H1 (cell line): ENCODE data around the gene CBX4. TPM values are rescaled to one million over a fixed set of nuclear protein-coding genes. Genes with fewer than 3 reads are reported as not detected.

Source experiments
- CBX8 ChIP-seq: fragments of 300-800, 300-1000 bp; sonication (generic); IDR thresholded peaks from 2 replicates; pipeline ENCODE4 v1.7.1; 2016; ENCODE audit warnings: low read depth, low read length, borderline replicate concordance
- CHD2 ChIP-seq: IDR thresholded peaks from 2 replicates; pipeline ENCODE4 v1.6.1; 2012; ENCODE audit warnings: low read length, improper control_type of control experiment
- CHD7 ChIP-seq: fragments of 300-600 bp; sonication (generic); IDR thresholded peaks from 2 replicates; pipeline ENCODE4 v1.7.1; 2012; ENCODE audit warnings: low read length, moderate library complexity, mild to moderate bottlenecking, inconsistent platforms; ENCODE audit not compliant: insufficient replicate concordance
- CREB1 ChIP-seq: IDR thresholded peaks from 2 replicates; pipeline ENCODE4 v1.6.1; 2012; ENCODE audit warnings: inconsistent platforms
- EP300 ChIP-seq, 2 experiments: IDR thresholded peaks; 1 replicate in 1 of 2; 2 replicates in 1 of 2; pipeline ENCODE4 v1.6.1; 2011 to 2012; ENCODE audit warnings: low read depth in 2 of 2, low read length in 2 of 2, mild to moderate bottlenecking in 2 of 2, borderline replicate concordance in 1 of 2, inconsistent platforms in 1 of 2, moderate library complexity in 1 of 2
- RXRA ChIP-seq: IDR thresholded peaks from 2 replicates; pipeline ENCODE4 v1.6.1; 2011; ENCODE audit warnings: low read depth, mild to moderate bottlenecking, low read length, moderate library complexity; ENCODE audit not compliant: insufficient read depth
- SP4 ChIP-seq: IDR thresholded peaks from 2 replicates; pipeline ENCODE4 v1.6.1; 2012; ENCODE audit warnings: low read length, inconsistent platforms
- TBP ChIP-seq: IDR thresholded peaks from 2 replicates; pipeline ENCODE4 v1.6.1; 2011; ENCODE audit warnings: low read depth, low read length, improper control_type of control experiment
- polyA plus RNA-seq, 7 experiments: library from polyadenylated mRNA; depleted of rRNA in 3 of 7; stranded (reverse) in 5 of 7; unstranded in 2 of 7; fragments of >200 nt in 5 of 7; fragments of 200-250 nt in 2 of 7; gene quantifications; 1 replicate in 5 of 7; 2 replicates in 1 of 7; 4 replicates in 1 of 7; pipeline versions ENCODE4 v1.2.1 to v1.2.3, GENCODE V29; 2011 to 2013; ENCODE audit warnings: missing spikeins in 2 of 7, mixed read lengths in 2 of 7
- total RNA-seq: library from RNA; stranded (reverse); fragmentation: NEBNext Ultra II Directional; extraction: Animal tissue kit (Norgen Biotek cat#: 25700); gene quantifications from 2 replicates; pipeline ENCODE4 v1.2.1, GENCODE V29; 2021

CBX4 gene
- total and polyA plus RNA-seq, 2 of the 8 experiments (the other 6 are each of a cell fraction or from before 2014, with no cell fraction given), result 1.8 to 4.0 TPM

- TF ChIP-seq CHD7, result no peak
- no peak for TF ChIP-seq SP4
- TF ChIP-seq EP300 (IDR thresholded peaks at IDR 0.05; ENCODE audit: borderline replicate concordance in 1 of 2, low read depth in 2 of 2, low read length in 2 of 2), result no peak
- TF ChIP-seq CREB1, result no peak
- no peak for TF ChIP-seq RXRA
- TF ChIP-seq CHD2, result no peak
- TF ChIP-seq TBP, result no peak
- TF ChIP-seq CBX8, result no peak
Measured at GRCh38 chr17:79850571-79851460, 11.6 kb upstream of the CBX4 start (continued).
